Fibroblast of skin of back (primary cell): ENCODE results near the gene NR2E3.

Experiments
- DNase-seq: peaks from one replicate; pipeline ENCODE4 v3.0.0-alpha.2; 2013

NR2E3 gene

GRCh38 chr15:71791975-71792374 is 18.4 kb upstream of the NR2E3 start:
- no peak for DNase-seq

GRCh38 chr15:71792521-71792920 is 17.8 kb upstream of the NR2E3 start:
- DNase-seq = peak; percentile 84

- no peak for DNase-seq
Measured at GRCh38 chr15:71798641-71799040, 11.7 kb upstream of the NR2E3 start.

GRCh38 chr15:71800190-71800589 is 10.2 kb upstream of the NR2E3 start:
- no peak for DNase-seq

- DNase-seq = peak; percentile 69
Measured at GRCh38 chr15:71800835-71801745, 9.3 kb upstream of the NR2E3 start.

- DNase-seq = no peak
Measured at GRCh38 chr15:71801935-71802655, 8.3 kb upstream of the NR2E3 start.

- DNase-seq = no peak
Measured at GRCh38 chr15:71802770-71803169, 7.6 kb upstream of the NR2E3 start.

- no peak for DNase-seq
Measured at GRCh38 chr15:71804226-71804625, 6.1 kb upstream of the NR2E3 start.

GRCh38 chr15:71804695-71805470 is 5.5 kb upstream of the NR2E3 start:
- no peak for DNase-seq

GRCh38 chr15:71806452-71806931 is 3.9 kb upstream of the NR2E3 start:
- DNase-seq = peak; percentile 46

GRCh38 chr15:71807125-71807629 is 3.2 kb upstream of the NR2E3 start:
- no peak for DNase-seq

- DNase-seq = peak; percentile 44
Measured at GRCh38 chr15:71807691-71808091, 2.7 kb upstream of the NR2E3 start.

GRCh38 chr15:71808311-71809020 is 1.9 kb upstream of the NR2E3 start:
- DNase-seq = no peak

GRCh38 chr15:71809346-71809745 is 1.0 kb upstream of the NR2E3 start:
- no peak for DNase-seq

GRCh38 chr15:71811036-71811736 is 832 bp downstream of the NR2E3 start:
- no peak for DNase-seq

- DNase-seq = no peak
Measured at GRCh38 chr15:71811752-71812735, 1.7 kb downstream of the NR2E3 start.

GRCh38 chr15:71812966-71813722 is 2.8 kb downstream of the NR2E3 start:
- no peak for DNase-seq

GRCh38 chr15:71813723-71814470 is 3.5 kb downstream of the NR2E3 start:
- DNase-seq = no peak
